ENCODE data around the gene HOXD11.

The HOXD11 gene

DNA sequence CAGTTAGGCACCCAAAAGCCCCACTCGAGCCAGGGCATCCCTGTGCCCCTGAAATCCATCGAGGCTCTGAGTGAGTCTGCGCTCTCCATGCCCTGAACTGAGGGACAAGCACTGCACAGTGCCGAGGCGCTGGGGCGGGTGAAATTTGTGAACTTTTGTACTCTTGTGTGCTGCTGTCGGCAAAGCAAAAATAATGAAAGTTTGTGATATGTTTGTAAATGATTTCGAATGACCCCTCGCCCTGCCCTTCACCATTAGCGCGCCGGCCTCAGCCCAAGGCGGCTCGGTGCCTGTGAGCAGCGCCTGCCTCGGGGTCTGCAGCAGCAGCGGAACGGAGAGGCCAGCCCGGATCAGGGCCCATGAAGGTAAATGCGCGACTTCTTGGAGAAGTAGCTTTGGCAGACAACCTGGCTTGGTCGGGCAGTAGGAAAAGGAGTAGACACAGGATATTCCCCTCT lies 42.4 kb downstream of the HOXD11 start:
- DNase-seq (ENCODE audit: low spot score) = no peak

DNA sequence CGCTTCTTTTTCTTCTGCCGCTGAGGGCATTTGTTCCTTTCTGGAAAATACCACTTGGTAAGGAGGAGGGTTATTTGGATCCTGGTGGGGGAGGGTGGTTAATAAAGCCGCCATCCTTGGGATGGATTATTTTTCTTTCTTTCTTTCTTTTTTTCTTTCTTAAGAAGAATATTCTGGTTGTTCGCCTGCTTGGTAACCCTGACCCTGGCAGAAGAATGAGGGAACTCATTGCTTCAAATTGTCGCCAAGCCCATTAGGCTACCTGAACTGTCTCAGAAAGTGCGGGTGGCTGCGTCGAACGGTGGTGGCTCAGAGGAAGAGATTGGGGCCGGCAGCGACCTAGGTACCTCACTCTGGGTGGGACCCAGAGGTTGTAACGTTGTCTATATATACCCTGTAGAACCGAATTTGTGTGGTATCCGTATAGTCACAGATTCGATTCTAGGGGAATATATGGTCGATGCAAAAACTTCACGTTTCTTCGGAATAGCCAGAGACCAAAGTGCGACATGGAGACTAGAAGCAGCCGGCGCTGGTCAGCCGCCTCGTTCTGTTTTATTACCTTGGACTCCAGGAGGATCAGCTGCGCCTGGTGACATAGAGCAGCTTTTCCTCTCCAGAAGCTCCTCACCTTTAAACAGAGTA lies 43.0 kb downstream of the HOXD11 start:
- DNase-seq (ENCODE audit: low spot score) = no peak

DNA sequence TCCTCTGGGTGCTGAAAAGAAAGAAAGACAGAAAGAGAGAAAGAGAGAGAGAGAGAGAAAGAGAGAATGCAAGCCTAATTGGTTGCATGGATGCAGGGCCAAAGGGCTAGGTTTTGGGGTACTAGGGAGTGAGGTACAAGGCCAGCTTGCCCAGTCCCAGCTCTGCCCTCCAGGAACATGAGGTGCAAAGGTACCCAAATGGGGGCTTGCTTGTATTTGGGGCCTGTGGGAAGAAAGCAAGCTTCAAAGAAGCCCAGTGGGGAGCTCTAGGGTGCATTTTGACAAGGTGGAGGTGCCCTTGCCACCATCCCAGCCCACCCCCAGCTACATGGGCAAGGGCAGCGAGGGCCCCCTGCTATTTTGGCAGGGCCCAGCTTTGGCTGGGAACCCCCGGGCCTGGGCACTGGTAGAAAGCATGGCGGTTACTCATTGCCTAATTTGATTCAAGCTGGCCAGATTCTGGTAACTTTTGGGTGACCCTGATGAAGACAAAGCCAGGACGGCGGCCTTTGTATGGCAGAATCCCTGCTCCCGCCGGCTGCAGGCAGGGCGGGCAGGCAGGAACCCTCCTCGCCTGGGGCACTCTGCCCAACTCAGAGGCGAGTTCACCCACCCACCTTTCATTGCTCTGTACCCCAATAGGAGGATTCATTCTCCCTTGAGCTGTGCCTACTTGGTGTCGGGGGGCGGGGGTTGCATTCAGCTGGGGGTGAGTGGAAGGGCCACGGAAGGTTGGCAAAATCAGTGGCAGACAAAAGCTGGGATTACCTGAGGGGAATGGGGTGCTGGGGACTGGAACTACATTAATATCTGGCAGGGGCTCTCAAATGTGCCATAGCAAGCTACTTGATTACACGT lies 43.7 kb downstream of the HOXD11 start:
- no peak for DNase-seq (ENCODE audit: low spot score)

GRCh38 chr2:176151442-176152287 lies 44.6 kb downstream of the HOXD11 start, which contains the start of gene HOXD4:
HOXD4 (plus strand) TSS chr2:176151550; CDS start chr2:176151634, 84 bp downstream.
- DNase-seq (ENCODE audit: low spot score) = no peak

GRCh38 chr2:176152350-176153181 lies 45.5 kb downstream of the HOXD11 start:
- DNase-seq (ENCODE audit: low spot score) = no peak

DNA sequence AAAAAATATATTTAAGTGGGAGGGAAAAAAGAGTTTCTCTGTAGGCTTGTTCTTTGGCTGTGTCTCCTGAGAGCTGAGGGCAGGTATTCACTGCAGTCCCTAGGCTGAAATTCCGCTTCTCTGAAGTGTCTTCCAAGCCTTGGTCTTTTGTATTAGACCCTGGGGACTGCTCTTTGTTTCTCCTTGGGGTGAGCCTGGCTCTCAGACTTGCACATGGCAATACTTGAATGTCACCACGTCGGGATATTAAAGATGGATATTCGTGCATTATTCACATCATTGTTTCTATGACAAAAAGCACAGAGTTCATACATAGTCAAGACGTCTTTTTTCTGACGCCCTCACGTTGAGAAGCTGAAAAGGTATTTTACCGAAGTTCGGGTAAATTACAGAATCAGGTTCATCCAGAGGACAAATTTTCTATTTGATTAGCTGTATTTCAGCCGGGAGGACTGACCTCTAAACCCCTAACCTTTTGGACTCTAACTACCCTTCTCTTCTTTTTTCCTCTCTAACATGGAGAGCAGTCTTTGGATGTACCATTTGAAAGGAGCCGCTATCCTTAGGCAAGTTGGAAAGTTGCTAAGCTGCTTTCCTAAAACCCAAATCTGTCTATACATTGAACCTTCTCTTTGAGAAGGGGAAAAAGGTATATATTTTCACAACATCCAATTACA lies 47.6 kb downstream of the HOXD11 start:
- DNase-seq (ENCODE audit: low spot score) = no peak

DNA sequence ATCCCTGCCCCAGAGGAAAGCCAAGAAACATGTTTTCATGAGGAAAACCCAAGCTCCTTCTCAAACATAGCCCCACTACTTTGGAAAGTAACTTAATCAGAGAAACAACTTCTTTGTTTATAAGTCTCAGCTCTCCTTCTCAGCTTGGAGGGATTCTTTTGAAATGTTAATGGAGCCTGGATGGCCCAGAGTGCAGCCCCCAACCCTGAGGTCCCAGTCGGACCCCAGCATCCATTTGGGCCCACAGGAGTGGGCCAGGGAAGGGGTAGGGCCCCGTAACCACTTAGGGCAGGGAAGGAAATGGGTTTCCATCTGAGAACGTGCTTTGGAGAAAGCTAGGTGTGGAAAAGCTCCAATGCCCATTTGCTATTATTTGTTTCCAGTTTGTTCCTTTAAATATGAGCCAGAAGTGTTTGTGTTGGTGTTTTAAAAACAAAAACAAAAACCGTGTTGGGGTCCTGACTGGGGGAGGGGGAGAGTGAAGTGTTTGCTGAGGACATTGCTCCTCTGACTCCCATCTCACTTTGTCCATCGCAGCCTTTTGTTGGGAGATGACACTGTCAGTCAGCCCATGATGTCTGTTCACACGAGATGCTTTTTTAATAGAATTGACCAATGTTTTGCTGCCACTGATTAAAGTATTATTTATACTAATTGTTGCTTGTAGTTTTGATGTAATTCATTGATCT lies 48.4 kb downstream of the HOXD11 start:
- DNase-seq (ENCODE audit: low spot score) = no peak

- DNase-seq (ENCODE audit: low spot score) = no peak
Measured at GRCh38 chr2:176156301-176156806, 49.3 kb downstream of the HOXD11 start.

GRCh38 chr2:176156807-176157498 lies 49.9 kb downstream of the HOXD11 start, which contains the start of gene HOXD3:
HOXD3 (plus strand) TSS chr2:176157307; CDS start chr2:176169115, 11,808 bp downstream.
- DNase-seq (ENCODE audit: low spot score) = no peak

DNA sequence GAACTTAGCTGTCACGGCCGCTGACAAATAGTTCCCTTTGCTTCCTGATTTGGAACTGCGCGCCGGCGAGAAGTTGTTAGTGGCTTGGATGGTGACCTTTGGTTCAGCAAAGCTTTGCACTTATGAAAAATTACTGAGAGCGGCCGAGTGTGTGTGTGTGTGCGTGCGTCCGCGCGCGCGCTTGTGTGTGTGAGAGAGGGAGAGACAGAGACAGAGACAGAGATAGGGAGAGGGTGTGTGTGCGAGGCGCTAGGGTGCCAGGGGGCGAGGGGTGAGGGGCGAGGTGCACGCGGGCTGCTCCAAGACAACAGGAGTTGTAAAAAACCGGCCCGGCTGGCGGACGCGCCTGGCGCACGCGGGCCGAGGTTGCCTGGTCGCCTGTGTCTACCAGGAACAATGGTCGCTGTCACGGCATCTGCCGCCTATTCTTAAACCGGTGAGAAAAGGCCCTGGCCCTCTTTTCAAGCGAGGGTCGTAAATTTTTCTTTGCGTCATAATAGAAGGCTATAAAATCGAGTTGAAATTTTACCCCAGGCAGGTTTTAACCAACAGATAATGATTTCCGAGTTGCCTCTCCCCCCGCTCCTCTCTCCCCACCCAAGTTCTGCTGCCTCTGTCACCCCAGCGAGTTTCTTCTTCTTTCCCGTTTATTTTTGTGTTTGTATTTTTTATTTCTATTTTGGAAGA lies 50.6 kb downstream of the HOXD11 start:
- DNase-seq (ENCODE audit: low spot score) = no peak

GRCh38 chr2:176158186-176158591 lies 51.1 kb downstream of the HOXD11 start:
- no peak for DNase-seq (ENCODE audit: low spot score)

- DNase-seq (ENCODE audit: low spot score) = no peak
Measured at GRCh38 chr2:176158855-176159662, 52.0 kb downstream of the HOXD11 start.

Measured in activated CD4-positive, alpha-beta T cell treated with anti-CD3 and anti-CD28 coated beads, Interleukin-2, Interleukin-4, amounts not matched to agents 100 ng/mL and 50 ng/mL, durations not matched to agents 16 hours and 8 hours (primary cell).